GM11168 (cell line): ENCODE measurements around the gene FN1.

Experiments used
- in situ Hi-C: fragments of 300-500 bp; cut with MboI; formaldehyde crosslinking; loops from one replicate; pipeline ENCODE4 v1.12.0; 2022; ENCODE audit warnings: low sequenced_read_pairs; ENCODE audit not compliant: unreplicated experiment

FN1 gene

DNA sequence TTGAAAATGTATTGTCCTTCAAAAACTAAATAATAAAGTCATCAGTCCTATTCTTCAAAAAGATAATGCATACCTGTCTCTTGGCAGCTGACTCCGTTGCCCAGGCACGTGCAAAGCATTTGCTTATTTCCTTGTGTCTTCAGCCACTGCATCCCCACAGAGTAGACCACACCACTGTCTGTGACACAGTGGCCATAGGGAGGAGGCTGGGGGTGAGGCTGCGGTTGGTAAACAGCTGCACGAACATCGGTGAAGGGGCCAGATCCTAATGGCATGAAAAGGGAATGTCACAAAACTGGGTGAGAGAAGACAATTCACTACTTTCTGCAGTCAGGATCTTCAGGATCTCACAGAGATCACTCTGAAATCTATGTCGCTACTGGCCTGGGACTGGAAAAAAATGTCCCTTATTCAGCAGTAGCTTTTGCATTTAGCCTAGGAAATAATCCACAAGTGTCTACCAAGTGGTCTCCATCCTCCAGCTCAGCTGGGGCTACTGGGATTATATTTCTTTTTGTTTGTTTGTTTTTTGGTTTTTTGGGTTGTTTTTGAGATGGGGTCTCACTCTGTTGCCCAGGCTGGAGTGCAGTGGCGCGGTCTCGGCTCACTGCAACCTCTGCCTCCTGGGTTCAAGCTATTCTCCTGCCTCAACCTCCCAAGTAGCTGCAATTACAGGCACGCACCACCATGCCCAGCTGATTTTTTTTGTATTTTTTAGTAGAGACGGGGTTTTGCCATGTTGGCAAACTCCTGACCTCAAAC, 10.7 kb downstream of the FN1 start:
- in situ Hi-C loops: no loop called here

DNA sequence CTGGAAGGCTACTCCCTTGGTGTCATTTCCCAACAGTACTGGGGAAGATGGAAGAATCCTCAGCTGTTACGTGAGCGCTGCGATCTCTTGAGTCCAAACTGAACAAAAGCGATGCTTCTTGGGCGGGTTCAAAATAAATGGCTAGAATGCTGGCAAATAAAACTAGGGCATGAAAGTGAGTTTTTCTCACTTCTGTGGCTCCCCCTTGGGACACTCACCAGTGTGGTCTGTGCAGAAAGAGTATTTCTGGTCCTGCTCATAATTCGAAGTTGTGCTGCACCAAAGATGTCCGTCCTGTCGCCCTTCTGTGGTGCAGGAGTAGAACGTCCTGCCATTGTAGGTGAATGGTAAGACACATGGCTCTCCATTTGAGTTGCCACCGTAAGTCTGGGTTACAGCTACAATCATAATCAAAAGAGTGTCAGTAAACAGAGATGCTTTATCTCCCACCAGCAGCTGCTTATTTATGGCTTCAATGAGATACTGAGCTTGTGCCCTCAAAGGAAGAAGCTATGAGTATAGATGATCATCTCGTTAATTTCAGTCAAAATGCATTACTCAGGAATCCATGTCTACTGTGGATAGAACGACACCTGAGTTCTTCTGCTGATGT, 11.8 kb downstream of the FN1 start:
- in situ Hi-C loops: no loop called here

DNA sequence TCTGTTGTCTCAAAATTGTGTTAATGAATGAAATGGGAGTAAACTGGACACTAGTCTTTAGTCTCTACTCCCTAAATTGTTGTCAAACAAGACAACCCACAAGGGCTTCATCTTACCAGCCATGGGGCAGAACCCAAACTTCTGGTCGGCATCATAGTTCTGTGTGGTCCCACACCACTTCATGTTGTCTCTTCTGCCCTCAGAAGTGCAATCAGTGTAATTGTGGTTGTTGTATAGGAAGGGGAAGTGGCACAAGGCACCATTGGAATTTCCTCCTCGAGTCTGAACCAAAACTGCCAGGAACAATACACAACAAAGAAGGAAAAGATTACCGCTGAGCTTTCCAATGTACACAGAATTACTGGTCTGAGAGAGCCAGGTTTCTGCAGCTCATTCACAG, 12.6 kb downstream of the FN1 start:
- in situ Hi-C loops: no loop called here

DNA sequence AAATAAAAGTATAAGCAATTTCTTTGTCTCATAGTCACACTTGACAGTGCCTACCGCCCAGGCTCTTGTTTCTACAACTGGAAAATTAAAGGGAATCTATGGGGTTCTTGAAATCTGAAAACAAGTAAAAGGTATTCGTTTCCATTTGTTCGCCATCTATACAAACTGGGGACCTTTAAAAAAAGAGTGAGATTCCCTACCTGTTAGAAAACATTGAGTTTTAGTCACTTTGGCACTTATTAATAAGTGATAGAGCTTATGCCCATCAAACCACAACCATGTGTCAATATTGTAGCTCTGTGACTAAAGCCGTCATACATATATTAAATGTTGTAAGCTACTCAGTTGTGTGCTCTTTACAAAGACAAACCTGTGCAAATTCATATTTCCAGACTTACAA, 13.2 kb downstream of the FN1 start:
- in situ Hi-C loops: no loop called here

DNA sequence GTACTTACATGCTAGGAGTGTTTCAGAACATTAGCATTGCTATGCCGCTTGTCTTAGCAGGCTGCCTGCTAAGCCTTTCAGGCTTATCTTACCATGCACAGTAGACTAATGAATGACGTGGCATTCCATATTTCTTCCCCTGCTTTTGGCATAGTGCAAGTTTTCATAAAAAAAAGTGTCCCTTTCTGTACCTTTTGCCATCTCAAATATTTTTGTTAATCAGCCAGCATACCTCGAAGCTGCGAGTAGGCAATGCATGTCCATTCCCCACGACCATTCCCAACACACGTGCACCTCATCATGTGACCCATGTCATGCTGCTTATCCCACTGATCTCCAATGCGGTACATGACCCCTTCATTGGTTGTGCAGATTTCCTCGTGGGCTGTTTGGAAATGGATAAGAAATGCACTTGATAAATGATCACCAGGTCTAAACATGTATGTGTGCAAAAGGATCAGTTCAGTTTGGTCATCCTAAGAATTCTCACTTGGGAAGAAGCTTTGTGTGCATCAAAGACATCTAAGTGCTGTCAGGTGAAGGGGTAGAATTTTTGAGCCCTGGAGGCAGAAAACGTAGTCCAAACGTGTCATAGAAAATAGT, 13.9 kb downstream of the FN1 start:
- in situ Hi-C loops: no loop called here

DNA sequence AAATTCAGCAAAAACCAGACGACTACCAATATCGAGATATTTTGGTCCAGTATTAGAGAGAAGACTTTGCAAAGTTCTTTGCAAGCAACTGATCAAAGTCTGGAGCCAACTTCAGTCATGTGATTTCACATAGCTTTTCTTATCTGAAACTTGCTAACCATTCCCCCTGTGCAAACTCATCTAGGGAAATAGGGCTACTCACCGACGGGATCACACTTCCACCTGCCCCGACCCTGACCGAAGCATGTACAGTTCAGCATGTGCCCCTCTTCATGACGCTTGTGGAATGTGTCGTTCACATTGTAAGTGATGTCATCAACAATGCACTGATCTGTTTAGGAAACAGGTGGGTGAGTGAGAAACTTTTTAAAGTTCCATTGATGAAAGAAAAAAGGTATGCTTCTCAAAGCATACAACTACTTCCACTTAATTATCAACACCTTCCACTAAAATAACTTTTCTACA, 15.4 kb downstream of the FN1 start:
- in situ Hi-C loops: no loop called here

DNA sequence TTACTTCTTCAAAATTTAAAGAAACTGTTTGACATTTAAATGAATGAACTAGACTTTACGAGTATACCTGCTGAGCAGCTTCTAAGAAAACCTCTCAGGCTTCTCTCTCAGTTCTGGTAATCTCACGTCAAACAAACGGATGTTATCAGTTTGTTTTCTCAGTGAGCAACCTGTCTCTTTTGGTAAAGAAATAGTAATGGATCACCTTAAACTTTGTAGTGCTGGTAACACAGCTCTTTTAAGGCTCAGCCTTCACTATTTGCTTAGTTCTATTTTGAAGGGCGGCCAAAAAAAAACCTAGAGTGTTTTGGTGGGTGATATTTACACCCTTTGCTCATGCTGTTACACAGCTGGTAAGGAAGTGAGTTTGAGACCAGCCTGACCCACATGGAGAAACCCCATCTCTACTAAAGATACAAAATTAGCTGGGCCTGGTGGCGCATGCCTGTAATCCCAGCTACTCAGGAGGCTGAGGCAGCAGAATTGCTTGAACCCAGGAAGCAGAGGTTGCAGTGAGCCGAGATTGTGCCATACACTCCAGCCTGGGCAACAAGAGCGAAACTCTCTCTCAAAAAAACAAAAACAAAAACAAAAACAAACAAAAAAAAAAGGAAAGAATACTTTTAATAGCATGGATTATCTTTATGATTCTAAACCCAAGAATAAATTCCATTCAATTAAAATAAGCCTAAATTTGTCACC, 15.9 kb downstream of the FN1 start:
- in situ Hi-C loops: no loop called here

DNA sequence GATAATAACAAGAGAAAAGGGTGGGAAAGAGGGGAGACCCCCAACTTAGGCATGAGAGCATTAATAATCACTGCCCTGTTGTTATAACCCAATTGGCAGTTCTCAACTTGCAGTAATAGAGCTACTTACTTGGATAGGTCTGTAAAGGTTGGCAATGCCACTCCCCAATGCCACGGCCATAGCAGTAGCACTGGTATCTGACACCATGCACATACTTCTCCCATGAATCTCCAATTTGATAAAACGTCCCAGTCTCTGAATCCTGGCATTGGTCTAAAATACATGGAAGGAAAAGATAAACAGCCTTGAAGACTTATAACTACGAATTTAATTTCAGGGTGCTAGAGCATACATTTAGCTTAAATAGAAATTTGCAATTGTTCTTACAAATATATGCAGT, 16.8 kb downstream of the FN1 start:
- in situ Hi-C loops: no loop called here

DNA sequence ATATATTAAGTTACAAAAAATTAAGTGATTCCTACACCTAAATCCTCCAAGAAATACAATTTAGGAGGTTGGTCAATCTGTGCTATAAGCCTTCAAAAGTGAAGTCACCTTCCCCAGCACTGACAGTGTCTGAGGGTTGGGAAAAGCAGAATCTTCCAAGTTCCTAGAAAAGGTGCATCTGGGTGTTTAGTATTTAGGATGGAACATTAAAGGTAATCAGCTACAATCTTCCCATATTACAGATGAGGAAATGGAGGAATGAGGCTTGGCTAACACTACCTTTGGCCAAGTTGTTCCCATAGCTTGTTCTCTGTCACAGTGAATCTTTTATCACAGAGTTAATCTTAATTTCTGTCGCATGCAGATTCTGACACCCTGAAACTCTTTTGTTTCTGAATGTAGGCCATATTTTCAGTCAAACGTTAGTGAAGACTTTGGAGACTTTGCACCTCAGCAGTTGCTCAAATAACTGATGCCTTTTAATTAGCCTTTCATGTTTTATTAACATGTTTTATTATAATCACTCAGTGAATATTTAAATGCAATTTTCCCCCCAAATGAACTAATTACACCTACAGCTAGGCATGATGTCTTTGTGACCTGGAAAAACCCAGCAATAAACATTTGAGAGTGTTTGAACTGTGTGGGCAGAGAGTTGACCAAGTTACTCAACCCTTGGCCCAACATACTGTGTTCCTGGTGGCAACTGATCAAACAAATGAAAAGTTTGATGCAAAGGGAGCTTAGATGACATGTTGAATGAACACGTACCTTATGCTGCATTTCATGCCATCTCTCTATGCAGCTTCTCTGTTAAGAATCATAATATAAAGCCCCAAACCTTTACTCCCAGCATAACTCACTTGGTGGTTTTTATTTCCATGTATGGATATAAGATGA, 17.6 kb downstream of the FN1 start:
- in situ Hi-C loops: no loop called here

DNA sequence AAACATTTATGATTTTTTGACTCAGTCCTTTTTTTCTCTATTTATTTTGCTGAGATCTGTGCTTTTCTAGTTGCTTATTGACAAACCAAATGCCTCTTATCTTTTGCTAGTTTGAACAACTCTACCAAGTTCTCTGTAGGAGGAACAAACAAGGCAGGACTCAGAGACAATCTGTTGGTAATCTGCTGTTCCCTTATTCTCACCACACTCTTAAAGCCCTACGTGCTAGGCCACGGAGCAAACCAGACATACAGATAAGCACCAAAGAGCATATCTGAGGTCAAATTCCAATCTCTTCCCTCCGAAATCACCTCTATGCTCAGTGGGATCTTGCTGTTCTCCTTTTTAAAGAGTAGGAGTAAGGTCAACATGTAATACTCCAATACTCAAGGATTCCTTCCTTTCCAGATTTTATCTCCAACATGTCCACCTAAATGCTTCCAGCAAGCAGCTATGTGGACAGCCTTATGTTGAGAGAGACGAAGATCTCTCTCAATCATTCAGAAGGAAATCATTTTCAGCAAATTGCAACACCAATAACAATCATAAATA, 18.4 kb downstream of the FN1 start:
- in situ Hi-C loops: no loop called here

DNA sequence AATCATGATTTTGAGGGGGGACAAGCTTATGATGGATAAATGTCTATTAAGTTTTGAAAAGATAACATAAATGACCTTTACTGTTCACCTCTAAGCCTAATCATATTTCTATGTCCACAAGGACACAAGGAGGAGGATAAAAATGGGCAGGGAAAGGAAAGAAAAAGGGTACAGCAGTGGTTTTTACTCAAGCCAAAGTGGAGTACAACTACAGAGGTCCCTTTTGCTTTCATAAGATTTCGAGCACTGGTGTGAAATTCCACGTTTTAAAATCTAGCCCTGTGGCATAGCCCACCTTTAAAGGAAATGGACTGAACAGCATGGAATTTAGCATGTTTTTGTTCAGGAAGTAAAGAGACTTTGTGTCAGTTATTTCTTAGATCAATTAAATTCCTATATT, 19.2 kb downstream of the FN1 start:
- in situ Hi-C loops: no loop called here

DNA sequence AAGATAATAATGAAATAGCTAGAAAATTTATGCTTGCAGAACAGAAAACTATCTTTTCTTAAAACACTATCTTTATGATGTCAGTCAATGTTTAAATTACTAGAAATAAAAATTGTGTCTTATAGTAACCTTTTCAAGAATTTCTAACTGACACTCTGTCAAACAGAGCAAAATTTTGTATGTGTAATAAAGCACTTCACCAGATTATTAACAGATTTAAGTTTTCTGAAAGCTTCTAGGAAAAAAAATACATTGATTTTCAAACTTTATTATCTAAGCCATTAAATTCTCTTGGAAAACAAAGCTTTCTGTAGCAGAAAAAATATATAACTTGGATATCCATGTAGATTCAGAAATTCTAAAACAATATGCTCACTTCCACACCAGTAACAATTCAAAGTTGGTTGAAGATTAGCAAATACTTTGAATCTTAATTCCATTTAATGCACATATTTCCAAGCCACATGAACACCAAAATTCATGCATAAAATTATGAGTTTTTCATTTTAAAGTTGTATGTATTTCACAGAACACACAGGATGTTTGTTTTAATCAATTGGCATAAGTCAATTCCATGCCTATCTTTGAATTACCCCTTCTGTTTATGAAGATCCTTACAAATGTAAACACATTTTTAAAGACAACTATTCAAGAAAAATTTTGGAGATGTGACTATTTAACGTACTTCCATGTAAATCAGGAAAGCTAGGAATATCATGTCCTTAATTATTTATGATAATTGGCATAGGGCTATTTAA, 19.9 kb downstream of the FN1 start:
- in situ Hi-C loops: no loop called here

DNA sequence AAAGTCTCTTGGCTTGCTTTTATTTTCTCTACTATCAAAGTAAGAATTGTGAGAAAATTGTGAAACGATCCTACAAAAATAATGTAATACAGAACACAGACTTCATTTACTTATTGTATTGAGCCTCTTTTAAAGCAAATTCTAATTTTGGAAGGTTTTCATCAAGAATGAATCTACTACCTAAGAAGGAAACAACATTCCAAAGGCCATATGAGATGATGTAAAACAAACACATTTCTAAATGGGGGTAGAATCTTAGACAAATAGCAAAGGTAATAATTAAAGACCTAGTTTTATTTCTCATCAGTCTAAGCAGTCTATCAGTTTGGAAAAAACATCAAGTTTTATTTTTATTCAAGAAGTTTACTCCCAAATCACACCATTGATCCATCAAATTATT, 20.6 kb downstream of the FN1 start:
- in situ Hi-C loops: no loop called here

DNA sequence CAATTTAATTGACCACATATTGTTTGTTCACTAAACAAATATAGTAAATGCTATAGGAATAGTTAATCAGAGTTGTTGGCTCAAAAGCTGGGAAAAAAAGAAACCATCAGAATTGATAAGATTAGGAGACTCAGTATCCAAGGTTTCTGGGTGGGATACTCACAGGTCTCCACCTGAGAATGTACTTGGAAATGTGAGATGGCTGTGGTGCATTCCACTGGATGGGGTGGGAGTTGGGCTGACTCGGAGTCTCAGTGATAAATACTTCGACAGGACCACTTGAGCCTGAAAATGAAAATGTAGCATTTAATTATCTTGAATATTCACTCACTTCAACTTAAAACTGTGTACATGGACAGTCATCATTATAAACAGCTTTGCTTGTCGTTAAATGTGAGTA, 21.2 kb downstream of the FN1 start:
- in situ Hi-C loops: no loop called here

DNA sequence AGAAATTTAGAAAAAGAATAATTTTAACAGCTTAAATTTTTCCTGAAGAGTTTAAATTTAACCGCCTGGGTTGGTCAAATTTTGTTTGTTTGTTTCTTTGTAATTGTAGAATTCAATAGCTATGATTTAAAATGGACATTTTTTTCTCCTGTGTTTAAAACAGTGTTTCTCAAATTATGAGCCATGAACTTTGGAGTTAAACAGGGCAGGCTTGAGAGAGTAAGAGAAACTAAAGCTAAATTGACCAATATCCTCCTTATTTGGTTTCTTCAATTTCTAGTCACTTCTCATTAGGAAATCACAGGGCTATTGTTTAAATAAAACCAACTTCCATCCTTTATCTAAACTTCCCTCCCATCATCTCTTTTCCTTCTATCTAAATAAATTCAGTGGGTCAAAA, 21.9 kb downstream of the FN1 start:
- in situ Hi-C loops: no loop called here

DNA sequence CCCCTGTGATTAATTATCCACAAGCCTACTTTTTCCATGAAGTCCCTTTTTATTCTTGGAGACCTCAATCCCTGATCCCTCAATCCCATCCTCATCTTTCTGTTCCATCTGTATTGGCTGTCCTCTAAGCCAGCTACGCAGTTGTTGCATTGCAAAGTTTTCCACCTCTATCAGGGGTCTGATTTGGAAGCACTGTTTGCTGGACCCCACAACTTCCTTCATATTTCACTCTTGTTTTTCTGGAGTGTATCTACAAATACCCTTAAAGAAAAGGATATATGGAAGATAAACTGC, 22.4 kb downstream of the FN1 start:
- in situ Hi-C loops: no loop called here

DNA sequence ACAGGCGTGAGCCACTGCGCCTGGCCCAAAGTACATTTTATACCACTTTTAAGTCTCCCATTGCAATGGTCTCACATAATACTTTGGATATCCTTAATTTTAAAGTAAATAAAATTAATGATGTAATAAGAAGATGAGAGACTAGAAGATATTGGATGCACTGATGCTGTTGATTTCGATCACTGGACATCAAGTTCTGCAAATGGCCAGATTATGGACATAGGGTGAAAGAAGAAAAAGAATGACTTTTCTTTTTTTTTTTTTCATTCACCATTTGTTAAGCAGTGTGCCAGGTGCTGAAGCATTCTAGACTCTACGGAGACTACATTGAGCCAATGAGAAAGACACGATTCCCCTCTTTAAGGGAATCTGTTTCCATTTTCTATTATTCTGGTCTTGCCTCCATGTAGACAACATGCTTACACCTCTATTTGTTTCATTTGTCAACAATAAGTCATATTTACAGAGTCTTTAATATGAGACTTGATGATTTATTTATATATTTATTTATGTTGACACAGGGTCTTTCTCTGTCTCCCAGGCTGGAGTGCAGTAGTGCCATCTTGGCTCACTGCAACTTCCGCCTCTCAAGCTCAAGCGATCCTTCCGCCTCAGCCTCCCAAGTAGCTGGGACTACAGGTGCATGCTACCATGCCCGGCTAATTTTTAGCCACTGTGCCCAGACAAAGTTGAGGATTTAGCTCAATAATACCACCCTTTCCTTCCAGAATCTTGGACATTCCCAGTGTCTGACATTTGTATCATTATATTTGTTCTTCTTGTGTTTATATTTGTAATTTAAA, 23.7 kb downstream of the FN1 start:
- in situ Hi-C loops: no loop called here

DNA sequence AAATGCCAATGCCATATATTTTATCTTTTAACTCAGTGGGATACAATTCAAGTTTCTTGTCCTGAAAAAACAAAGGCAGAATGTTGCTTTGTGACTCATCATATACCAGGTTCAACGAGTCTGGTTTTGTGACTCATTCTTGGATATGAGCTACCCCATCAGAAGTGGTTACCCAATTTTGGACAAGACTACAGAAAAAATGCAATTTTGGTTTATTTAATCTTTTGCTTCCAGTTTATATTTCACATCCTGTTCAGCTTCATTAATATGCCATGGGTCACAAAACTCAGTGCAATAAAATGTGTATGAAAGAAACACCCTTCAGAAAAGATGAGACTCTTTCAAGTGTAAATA, 25.0 kb downstream of the FN1 start:
- in situ Hi-C loops: no loop called here
